ENCODE results near the gene SLC43A2.
"Not testable (repeated sequence)": the region's sequence is repeated elsewhere in the genome, so short reads cannot be mapped to it uniquely, and the experiment has no call there.

SLC43A2 gene

DNA sequence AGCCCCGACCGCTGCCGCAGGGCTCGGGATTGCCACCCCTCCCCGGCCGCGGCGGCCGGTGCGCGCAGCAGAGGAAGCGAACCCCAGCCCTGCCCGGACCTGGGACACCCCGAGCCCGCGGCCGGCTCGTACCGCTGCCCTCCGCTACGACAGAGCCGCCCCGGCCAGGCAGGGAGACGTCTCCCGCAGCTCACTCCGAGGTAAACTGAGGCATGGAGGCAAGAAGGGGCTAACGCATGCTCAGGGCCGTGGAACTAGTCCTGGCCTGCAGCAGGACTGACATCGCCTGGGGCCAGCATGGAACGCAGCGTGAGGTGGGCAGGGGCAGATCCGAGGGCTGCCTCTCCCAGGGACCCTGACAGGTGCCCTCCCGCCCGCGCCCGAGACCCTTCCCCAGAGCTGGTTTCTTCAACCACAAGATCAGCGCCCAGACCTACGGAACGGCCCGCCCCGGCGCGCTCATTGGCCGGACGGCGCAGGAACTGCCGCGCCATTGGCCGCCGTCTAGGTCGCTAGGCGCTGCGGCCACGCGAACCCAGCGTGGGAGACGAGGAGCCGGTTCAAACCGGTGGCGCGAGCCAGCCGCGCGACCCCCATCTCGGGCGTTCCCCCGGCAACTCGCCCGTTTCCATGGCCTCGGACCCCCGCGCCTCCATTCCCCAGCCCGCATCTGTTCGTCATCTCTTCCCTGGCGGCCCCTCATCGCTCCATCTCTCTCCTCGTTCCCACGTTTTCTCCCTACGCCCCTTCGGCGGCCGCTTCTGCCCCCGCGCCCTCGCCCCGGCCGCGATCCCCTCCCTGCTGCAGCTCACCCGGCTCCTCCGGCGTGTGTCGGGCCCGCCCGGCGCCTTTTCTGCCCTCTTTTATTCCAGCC is at the start of gene SLC43A2:
TSS of gene SLC43A2 (minus strand) at position 853 of the 874 bp plus-strand sequence. CDS start 960 bp downstream, outside the sequence.
- peak; percentile 96 for DNase-seq (ENCODE audit: low spot score)

DNA sequence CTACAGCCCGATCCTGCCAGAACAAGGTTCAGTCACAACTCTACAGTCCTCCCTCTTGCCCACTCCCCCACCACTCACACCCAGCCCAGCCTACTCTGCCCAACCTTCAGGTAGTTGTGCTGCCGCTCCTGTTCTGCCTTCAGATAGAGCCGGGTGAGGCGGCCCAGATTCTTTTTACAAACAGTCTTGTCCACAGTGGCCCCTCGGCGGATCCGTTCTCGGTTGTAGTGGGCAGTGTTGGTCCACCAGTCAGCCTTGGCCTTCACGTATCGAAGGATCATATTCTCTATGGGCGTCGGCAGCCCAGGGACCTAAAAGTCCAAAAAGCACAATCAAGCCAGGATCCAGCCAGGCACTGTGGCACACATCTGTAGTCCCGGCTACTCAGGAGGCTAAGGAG is 47.8 kb upstream of the SLC43A2 start:
- no peak for DNase-seq (ENCODE audit: low spot score)

DNA sequence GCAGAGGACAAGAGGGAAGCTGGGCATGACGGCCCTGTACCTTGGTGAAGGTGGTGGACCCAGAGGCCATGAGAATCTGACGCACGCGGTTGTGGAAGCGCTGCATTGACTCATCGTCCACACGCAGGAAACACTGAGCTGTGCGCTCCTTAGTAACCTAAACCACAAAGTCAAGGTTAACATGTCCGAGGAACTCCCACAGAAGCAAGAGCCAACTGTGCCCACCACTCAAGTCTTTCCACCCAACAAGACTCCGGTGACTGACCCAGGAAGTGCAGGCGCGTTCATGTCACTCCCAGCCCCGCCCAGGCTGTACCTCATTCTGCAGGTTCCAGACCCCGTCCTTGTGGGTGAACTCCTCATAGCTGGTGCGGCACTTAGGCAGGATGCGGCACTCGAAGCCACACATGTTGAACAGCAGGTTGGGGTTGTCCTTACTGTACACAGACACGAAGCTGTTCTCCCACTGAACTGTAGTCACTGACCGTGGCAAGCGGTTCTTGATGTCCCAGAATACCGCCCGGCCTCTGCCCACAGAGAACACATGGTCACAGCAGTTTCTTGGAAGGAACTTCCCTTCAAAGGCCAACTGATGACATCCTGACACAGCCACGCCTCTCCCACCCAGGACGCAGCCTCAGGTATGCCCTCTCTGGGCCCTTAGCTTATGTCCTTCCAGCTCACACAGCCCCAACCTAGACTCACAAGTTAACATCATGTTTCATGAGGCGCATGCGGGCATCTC is 44.6 kb upstream of the SLC43A2 start:
- no peak for DNase-seq (ENCODE audit: low spot score)

GRCh38 chr17:1663934-1664333 is 35.3 kb upstream of the SLC43A2 start:
- DNase-seq (ENCODE audit: low spot score) = not testable (repeated sequence)

DNA sequence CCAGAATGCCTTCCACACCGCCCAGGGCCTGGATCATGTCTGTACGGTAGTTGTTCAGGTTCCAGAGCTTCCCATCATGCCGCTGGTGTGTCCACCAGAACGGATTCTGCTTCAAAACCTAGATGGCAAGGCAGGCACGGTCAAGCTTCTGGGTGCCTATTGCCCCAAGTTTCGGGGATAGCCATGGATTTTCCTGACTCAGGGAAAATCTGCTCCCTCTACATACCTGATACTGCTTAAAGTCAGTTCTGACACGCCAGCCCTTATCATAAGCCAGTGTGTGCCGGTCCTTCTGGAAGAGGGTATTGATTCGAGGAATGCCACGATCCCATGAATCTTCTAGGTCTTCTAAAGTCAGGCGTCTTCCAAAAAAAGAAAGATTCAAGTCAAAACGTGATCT is 32.4 kb upstream of the SLC43A2 start:
- DNase-seq (ENCODE audit: low spot score) = no peak

- DNase-seq (ENCODE audit: low spot score) = no peak
Observed at GRCh38 chr17:1658100-1658499, 29.5 kb upstream of the SLC43A2 start.

DNA sequence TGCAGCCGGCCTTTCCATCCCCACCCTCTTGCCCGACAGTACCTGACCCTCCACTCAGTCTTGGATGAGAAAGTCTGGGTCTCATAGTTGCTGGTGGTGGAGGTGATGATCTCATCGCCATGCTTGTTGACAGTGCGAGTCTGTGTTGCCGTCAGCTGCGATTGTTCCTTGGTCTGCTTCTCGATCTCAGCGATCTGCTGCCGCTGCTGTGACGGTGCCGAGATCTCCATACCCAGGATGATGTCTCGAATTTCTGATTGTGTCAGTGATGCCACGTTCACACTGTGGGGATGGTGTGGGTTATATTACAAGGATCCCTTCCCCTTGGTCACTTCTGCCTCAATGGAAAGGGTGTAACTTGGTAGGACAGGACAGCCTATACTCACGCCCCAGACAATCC is 25.1 kb upstream of the SLC43A2 start:
- no peak for DNase-seq (ENCODE audit: low spot score)

DNA sequence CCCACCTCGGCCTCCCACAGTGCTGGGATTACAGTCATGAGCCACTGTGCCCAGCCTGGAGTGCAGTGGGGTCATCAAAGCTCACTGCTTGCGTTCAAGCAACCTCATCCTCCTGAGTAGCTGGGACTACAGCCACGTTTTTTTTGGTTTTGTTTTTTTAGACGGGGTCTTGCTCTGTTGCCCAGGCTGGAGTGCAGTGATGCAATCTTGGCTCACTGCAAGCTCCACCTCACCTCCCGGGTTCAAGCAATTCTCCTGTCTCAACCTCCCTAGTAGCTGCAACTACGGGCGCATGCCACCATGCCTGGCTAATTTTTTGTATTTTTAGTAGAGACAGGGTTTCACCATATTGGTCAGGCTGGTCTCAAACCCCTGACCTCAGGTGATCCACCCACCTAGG is 24.2 kb upstream of the SLC43A2 start:
- DNase-seq (ENCODE audit: low spot score) = not testable (repeated sequence)

DNA sequence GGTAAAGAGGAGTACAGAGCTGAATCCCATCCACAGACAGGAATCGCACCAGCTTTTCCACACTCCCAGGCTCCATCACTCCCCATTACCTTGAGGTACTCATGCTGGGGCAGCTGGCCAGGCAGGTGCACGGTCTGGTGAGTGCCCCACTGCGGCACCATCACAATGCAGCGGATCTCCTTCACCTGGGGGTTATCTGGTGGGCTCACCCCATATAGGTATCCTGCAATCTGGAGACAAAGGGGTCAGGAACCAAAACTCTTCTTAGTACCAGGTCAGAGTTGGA is 22.9 kb upstream of the SLC43A2 start:
- no peak for DNase-seq (ENCODE audit: low spot score)

GRCh38 chr17:1650731-1651558 is 22.3 kb upstream of the SLC43A2 start:
- DNase-seq (ENCODE audit: low spot score) = no peak

GRCh38 chr17:1649844-1650501 is 21.3 kb upstream of the SLC43A2 start, which contains the start of gene RILP:
RILP (minus strand) TSS chr17:1649866; CDS start chr17:1649804, 62 bp downstream.
- DNase-seq (ENCODE audit: low spot score) = peak; percentile 66

GRCh38 chr17:1648963-1649843 is 20.6 kb upstream of the SLC43A2 start:
- peak; percentile 99 for DNase-seq (ENCODE audit: low spot score)

DNA sequence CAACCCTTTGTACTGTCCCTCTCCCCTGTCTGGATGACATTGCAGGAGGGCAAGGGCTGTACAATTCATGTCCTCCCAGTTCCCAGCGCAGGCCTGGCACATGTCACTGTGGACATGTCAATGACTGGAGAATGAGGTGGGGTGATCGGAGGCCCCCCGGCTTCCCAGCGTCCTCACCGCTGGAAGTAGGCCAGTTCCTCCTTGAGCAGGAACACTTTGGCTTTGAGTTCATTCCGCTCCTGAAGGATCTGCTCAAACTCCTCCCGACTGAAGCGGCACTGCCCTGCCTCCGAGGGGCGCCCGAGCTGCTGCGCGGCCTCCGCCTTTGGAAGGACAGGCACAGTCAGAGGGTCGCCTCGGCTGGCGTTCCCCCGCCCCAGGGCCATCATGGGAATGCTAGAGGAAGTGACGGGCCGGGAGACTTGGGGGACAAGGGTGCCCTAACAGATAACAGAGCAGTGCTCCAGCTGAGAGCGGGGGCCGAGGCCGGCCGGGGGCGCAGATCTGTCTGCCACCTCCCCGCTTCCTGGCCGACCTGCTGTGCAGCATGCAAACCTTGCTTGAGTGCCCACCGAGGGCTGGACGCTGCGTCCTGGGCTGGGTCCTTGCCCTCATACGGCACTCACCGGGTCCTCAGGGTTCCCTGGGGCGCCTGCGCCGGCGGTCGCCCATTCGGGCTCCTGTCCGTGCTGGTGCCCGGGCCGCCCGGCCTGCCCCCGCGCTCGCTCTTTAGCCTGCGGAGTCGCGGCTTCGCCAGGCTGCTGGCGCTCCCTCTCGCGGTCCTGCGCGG is 19.7 kb upstream of the SLC43A2 start:
- DNase-seq (ENCODE audit: low spot score) = peak; percentile 20

- DNase-seq (ENCODE audit: low spot score) = no peak
Observed at GRCh38 chr17:1647802-1648171, 19.2 kb upstream of the SLC43A2 start.

DNA sequence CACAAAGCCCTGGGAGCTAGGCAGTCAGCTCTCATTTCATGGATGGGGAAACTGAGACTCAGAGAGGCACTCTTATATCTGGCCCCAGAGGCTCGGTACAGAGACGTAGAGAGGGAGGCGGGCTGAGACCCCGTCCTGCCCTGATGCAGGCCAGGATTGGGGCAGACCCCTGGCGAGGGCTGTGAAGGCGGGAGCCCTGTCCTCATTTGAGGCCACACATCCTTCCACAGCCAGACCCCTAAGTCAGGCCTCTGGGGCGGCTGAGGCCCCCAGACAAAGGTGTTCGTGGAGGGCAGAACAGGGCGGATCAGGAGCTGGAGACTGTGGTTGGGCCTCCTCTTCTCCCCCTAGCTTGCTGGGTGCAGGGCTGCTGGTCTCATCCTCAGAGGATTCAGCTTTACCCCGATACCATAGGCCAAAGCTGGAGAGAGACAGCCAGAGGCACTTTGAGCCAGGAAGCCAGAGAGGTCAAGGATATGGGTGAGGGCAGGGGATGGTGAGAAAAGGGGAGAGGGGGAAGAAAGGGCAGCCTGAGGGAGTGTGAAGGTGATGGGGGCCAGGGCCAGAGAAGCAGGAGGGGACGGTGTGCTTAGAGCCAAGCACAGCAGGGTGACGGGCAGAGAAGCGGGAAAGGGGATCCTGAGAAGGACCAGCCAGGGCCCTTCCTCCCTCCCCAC is 17.7 kb upstream of the SLC43A2 start:
- DNase-seq (ENCODE audit: low spot score) = no peak

DNA sequence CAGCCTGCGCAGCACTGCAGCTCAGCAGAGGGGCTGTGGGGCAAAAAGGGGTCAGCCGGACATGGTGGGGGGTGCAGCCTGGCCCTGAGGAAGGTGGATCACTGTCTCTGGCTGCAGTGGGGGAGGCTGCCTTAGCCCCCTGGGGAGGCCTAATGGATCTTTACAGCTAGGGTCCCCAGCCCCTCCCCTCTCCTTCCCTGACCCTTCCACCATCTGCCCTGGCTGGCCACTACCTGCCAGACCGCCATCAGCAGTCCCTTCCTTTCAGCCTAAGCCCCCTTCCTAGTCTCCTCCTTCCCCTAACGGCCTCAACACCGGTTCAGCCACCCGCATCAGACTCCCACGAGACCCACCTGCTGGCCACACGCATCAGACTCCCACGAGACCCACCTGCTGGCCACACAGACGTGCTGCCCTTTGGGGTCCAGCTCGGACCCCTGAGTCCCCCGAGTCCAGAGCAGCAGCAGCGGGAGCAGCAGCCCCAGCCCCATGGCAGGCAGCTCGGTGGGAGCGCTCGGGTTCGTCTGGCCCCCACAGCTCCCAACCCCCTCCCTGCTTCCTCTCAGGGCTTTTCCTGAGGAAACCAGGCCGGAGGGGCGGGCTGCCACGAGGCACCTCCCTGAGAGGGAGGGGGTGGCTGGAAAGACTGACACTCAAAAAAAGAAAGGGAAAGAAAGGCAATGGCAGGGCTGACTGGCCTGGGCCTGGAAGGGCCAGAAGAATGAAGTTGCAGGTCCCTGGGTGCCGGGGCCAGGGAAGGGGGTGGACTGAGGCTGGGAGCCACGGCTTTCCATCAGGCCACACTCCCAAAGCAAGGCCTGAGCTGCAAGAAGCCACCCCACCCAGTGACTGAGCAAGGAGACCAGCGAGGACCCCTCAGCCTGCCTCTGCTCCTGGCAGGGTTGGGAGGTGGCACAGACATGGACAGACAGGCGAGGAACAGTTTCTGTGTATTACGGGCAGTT is 16.9 kb upstream of the SLC43A2 start, which contains the start of gene SCARF1:
TSS of gene SCARF1 (minus strand) at position 526 of the 965 bp plus-strand sequence. CDS start at position 491, 35 bp downstream.
- DNase-seq (ENCODE audit: low spot score) = no peak

DNA sequence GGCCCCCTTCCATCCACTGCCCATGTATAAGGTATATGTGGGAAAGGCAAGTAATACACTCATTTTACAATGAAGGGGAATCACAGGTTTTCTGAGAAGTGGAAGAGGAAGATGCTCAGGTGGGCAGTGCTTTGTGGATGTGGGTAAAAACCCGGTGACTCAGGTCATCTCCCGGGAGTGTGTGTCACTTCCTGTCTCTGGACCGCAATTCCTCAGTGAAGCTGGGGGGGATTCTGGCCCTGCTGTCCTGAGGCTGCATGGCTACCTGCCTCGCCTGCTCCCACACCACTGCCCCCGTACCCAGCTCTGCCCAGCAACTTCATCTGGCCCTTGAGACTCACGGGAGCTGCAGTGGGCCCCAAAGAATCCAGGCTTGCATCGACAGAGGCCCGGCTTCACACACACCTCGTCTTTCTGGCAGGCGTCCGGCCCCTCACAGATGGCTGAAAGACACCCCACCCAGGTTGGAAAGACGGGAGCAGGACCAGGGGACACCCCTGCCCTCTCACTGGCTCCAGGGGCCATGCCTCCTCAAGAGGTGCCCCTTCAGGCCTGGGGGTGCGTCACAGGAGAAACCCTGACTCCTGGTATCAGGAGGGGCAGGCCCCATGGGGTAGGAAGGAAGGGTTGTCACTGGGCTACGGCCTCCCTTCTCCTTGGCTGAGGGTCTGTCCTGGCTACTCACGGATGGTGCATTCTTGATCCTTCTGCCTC is 16.0 kb upstream of the SLC43A2 start:
- no peak for DNase-seq (ENCODE audit: low spot score)
